Left lobe of liver (tissue), 2 donors: ENCODE data around the gene MSRB3. TPM values are rescaled to one million over a fixed set of nuclear protein-coding genes. Genes with fewer than 3 reads are reported as not detected.
"Not testable (repeated sequence)": the region's sequence is repeated elsewhere in the genome, so short reads cannot be mapped to it uniquely, and the experiment has no call there.

ENCODE experiments used
- ATAC-seq: fragments of 200-7000 bp; cut with Tn5 transposase; one replicate; pipeline ENCODE4 v1.9.1; 2020; ENCODE audit warnings: mild to moderate bottlenecking, moderate library complexity
- DNase-seq: peaks from one replicate; pipeline ENCODE4 v3.0.0-alpha.2; 2020; ENCODE audit warnings: low spot score
- total RNA-seq: library from RNA; stranded (reverse); gene quantifications from one replicate; pipeline ENCODE4 v1.2.1, GENCODE V29; 2021
- donor health status: DM: no; HTN: no; CAD: no; lungs with moderate emphysema.
- donor health status: DM: no; HTN: yes; CAD: no.

MSRB3 gene
- total RNA-seq, 1 donor from 2014 or later: 1.6 TPM

DNA sequence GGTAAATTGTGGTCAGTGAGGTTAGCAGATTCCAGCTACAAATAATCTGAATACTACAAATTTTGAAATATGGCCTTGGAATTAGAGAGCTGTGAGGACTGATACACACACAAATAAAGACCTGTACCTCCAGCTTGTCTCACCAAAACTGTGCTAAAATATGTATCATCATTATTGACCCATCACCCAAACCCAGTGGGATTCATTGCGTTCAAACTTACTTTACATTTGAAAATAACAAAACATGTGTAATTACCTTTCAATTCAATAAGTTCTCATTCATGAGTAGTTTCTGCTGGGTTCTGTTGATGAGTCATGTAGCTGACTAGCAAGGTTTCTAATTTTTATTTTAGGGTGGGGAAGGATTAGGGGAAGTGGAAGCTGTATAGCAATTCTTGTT lies 170.9 kb downstream of the MSRB3 start:
- DNase-seq: no peak
- ATAC-seq: no peak

- DNase-seq: no peak
- no peak for ATAC-seq
Observed at GRCh38 chr12:65450625-65451024, 172.1 kb downstream of the MSRB3 start.

GRCh38 chr12:65454115-65454787 lies 175.8 kb downstream of the MSRB3 start:
- no peak for ATAC-seq

DNA sequence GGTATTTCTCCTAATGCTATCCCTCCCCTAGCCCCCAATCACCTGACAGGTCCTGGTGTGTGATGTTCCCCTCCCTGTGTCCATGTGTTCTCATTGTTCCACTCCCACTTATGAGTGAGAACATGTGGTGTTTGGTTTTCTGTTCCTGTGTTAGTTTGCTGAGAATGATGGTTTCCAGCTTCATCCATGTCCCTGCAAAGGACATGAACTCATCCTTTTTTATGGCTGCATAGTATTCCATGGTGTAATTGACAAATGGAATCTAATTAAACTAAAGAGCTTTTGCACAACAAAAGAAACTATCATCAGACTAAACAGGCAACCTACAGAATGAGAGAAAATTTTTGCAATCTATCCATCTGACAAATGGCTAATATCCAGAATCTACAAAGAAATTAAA lies 178.9 kb downstream of the MSRB3 start:
- not testable (repeated sequence) for DNase-seq, ATAC-seq

More at GRCh38 chr12:65454115-65454787, 175.8 kb downstream of the MSRB3 start:
- no peak for DNase-seq

- DNase-seq: no peak
- no peak for ATAC-seq
Observed at GRCh38 chr12:65458718-65459117, 180.2 kb downstream of the MSRB3 start.

DNA sequence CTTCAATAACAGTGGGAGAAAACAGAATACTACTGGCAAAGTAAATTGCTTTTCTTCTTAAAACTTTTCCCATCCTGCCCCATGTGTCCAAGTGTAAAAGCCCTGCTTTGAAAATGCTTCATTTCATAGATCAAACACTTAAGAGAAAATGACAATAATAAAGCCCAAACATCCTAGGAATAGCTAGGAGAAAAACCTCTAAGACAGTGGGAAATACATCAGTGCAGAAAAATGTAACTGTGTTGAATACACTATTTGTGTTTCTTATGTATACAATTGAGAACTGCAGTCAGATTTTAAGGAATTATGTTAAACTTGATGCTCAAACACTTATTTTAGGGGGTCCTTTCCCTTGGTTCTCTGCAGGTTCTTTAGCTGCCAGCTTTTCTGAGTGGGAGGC lies 181.1 kb downstream of the MSRB3 start:
- DNase-seq (no peak), ATAC-seq (peak; percentile 17)

DNA sequence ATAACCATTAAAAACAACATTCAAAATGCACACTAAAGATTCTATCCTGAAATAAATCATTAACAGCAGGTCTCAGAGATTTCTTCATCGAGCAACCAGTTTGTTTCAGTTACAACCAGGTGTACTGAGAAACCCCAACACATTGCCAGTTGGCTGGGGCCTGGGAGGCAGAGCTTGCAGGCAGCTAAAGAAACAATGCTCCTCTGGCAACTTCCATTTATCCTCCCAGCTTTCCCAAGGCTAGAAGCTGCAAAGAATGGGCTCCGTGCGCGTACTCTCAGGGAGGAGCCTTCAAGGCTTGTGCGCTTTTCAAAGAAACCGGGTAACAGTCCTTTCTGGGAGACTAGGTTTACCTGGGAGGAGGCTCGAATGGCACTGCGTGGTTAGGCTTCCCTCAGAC lies 181.6 kb downstream of the MSRB3 start:
- peak; percentile 66 for DNase-seq
- ATAC-seq: peak; percentile 98

GRCh38 chr12:65461017-65461416 lies 182.5 kb downstream of the MSRB3 start:
- DNase-seq (no peak), ATAC-seq (no peak)

- DNase-seq: no peak
- ATAC-seq: no peak
Observed at GRCh38 chr12:65462484-65462883, 184.0 kb downstream of the MSRB3 start.

GRCh38 chr12:65463082-65463481 lies 184.6 kb downstream of the MSRB3 start:
- DNase-seq (no peak), ATAC-seq (no peak)

GRCh38 chr12:65463611-65464010 lies 185.1 kb downstream of the MSRB3 start:
- no peak for ATAC-seq
- DNase-seq: no peak

DNA sequence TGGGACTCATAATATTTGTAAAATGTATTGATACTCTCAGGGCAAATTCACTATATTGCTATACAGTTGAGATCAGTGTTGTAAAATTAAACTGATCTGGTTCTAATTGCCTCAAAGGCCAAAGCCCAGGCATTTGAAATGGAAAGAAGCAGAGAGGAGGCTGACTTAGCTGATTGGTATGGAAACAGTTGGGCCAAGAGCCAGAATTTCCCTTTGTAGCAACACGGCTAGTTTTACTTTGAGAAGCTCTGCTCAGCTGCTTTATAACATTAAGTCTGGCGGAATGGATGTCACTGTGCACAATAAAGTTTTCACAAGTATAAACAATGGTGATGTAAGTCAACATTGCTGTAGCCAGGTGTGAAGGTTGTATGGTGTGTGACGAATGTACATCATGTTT lies 186.4 kb downstream of the MSRB3 start:
- no peak for DNase-seq
- ATAC-seq: no peak

- DNase-seq (no peak), ATAC-seq (no peak)
Observed at GRCh38 chr12:65465766-65466547, 187.5 kb downstream of the MSRB3 start.

DNA sequence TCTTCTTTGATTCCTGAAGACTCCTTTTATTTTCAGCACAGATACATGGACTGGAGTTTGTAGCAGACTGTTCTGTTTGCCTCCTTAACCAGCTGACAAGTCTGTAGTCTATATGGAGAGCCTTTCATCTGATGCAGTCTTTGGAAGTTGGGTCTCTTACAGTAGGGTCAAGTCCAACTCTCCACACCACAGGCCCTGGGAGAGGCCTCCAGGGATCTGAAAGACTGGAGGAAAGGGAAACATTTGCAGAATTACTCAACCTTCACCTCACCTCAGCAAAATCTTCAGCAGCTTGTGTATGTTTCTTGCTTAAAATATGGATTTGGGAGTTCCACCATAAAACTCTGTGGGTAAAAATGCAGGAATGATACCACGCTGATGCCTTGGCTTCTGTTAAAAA lies 188.4 kb downstream of the MSRB3 start:
- ATAC-seq: no peak
- DNase-seq: no peak

DNA sequence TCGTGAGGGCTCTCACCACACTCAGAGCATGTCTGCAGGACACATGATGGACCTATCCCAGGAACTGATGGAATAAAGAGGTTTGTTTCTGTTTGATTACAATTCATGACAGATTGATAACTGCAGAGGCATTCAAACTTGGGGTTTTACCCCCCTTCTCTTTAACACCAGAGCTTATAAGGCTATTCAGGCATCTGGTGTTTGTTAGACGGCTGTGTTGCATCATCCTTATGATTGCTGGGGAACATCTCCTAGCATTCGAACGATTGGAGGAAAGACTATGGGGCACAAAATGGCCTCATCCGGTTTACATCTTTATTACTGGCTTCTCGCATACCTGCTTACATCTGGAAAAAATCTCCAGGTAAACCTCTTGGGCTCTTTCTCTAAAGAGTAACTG lies 191.8 kb downstream of the MSRB3 start:
- ATAC-seq (no peak), DNase-seq (no peak)

DNA sequence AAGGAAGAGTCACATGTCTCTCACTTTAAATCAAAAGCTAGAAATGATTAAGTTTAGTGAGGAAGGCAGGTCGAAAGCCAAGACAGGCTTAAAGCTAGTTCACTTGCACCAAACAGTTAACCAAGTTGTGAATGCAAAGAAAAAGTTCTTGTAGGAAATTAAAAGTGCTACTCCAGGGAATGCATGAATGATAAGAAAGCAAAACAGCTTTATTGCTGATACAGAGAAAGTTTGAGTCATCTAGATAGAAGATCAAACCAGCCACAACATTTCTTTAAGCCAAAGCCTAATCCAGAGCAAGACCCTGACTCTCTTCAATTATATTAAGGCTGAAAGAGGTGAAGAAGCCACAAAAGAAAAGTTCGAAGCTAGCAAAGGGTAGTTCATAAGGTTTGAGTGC lies 193.6 kb downstream of the MSRB3 start:
- DNase-seq (no peak), ATAC-seq (no peak)

DNA sequence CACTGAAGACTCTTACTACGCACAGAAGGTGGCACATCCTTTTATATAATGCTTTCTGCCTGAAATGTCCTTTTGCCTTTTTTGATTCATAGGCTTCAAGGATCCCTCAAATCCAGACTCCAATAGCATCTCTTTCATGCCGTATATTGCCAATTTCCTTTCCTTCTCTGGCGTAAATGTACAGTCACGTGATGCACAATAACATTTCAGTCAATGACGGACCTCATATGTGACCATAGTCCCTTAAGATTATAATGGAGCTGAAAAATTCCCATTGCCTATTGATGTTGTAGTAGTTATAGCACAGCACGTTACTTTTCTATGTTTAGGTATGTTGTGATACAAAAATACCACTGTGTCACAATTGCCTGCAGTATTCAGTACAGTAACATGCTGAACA lies 196.3 kb downstream of the MSRB3 start:
- no peak for ATAC-seq
- no peak for DNase-seq

DNA sequence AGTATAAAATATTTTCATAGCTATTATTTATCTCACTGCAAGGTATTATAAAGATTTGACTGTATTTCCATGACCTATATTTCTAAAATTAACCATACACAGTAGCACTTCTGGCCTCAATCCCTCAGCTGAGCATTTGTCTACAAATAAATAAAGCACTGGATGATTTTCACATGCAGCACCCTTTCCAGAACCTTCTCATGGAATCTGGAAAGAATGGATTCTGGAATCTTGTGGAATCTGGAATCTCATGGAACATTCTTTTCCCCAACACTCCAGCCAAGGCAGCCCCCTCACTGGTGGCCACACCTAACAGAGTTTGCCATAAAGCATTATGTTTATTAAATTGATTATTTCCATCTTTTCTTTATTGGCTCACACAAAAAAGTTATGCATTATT lies 199.2 kb downstream of the MSRB3 start:
- DNase-seq (no peak), ATAC-seq (no peak)

DNA sequence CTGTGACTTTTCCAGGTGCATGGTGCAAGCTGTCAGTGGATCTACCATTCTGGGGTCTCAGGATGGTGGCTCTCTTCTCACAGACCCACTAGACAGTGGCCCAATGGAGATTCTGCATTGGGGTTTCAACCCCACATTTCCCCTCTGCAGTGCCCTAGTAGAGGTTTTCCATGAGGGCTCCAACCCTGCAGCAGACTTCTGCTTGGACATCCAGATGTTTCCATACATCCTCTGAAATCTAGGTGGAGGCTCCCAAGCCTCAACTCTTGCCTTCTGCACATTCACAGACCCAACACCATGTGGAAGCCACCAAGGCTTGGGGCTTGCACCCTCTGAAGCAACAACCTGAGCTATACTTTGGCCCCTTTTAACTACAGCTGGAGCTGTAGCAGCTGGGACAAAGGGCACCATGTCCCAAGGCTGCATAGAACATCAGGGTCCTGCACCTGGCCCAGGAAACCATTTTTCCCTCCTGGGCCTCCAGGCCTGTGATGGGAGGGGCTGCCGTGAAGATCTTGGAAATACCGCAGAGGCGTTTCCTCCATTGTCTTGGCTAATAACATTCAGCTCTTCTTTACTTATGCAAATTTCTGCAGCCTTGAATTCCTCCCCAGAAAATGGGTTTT lies 205.5 kb downstream of the MSRB3 start:
- DNase-seq, ATAC-seq: not testable (repeated sequence)

GRCh38 chr12:65488197-65488596 lies 209.7 kb downstream of the MSRB3 start:
- DNase-seq: no peak
- no peak for ATAC-seq

DNA sequence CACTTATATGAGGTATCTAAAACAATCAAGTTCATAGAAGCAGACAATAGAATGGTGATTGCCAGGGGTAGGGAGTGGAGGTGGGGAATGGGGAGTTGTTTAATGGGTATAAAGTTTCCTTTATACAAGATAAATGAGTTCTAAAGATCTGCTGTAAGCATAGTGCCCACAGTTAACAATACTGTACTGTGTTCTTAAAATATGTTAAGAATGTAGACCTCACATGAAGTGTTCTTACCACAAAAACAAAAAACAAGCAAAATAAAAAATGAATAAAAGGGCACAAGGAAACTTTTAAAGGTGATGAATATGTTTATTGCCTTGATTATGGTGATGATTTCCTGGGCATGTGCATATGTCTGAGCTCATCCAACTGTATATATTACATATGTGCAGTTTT lies 211.8 kb downstream of the MSRB3 start:
- ATAC-seq: no peak
- DNase-seq: no peak
